H1 (cell line): ENCODE measurements around the gene CYP2A13. TPM values are rescaled to one million over a fixed set of nuclear protein-coding genes. Genes with fewer than 3 reads are reported as not detected.

Source experiments
- CTCF ChIA-PET: fragments of 300-600 bp; sonication (Branson Sonifier 250); formaldehyde crosslinking; loops from one replicate; lab custom pipeline; 2021; ENCODE audit not compliant: partially characterized antibody; lab: Charles Lee
- POLR2A ChIA-PET: fragments of 300-600 bp; sonication (Branson Sonifier 250); formaldehyde crosslinking; loops from one replicate; lab custom pipeline; 2021; ENCODE audit warnings: inconsistent platforms; ENCODE audit not compliant: partially characterized antibody; lab: Charles Lee
- DNase-seq, 2 experiments: peaks; one replicate each; pipeline versions ENCODE4 v3.0.0 to v3.0.0-alpha.2; 2010 to 2022; ENCODE audit warnings: low spot score in 2 of 2, low read depth in 1 of 2, mixed read lengths in 1 of 2
- FAIRE-seq: peaks from 2 replicates; lab custom pipeline; 2011; peaks lifted over from hg19 to GRCh38; lab: Jason Lieb, UNC
- H2AFZ ChIP-seq: 2 replicates; pipeline ENCODE4 v1.8.1; 2012; ENCODE audit warnings: low read length, inconsistent platforms
- H2AK5ac ChIP-seq: 2 replicates; pipeline ENCODE4 v1.6.1; 2013; ENCODE audit warnings: low read depth, low read length
- H2BK120ac ChIP-seq: replicated peaks from 2 replicates; pipeline ENCODE3; 2013; ENCODE audit warnings: low read depth, low read length, inconsistent platforms
- H2BK12ac ChIP-seq: 2 replicates; pipeline ENCODE4 v1.6.1; 2013; ENCODE audit warnings: low read depth, low read length
- H2BK15ac ChIP-seq: 2 replicates; pipeline ENCODE4 v1.6.1; 2013; ENCODE audit warnings: low read length
- H2BK20ac ChIP-seq: 2 replicates; pipeline ENCODE4 v1.6.1; 2013; ENCODE audit warnings: low read length
- H2BK5ac ChIP-seq: 2 replicates; pipeline ENCODE4 v1.6.1; 2013; ENCODE audit warnings: low read depth, low read length
- H3K14ac ChIP-seq: 2 replicates; pipeline ENCODE4 v1.6.1; 2013; ENCODE audit warnings: inconsistent platforms; ENCODE audit not compliant: insufficient read length
- H3K18ac ChIP-seq: 2 replicates; pipeline ENCODE4 v1.6.1; 2013; ENCODE audit warnings: low read length; ENCODE audit errors: extremely low read depth
- H3K23ac ChIP-seq: 2 replicates; pipeline ENCODE4 v1.6.1; 2013; ENCODE audit warnings: inconsistent platforms; ENCODE audit not compliant: insufficient read length
- H3K23me2 ChIP-seq: 2 replicates; pipeline ENCODE4 v1.6.1; 2013; ENCODE audit warnings: low read depth, low read length
- H3K27ac ChIP-seq: 2 replicates; pipeline ENCODE4 v1.6.1; 2011; ENCODE audit warnings: low read depth, low read length, inconsistent platforms
- H3K27me3 ChIP-seq, 4 experiments: replicated peaks in 1 of 4; 1 replicate in 1 of 4; 2 replicates in 3 of 4; pipeline versions ENCODE4 v1.6.1 to v1.8.1; 2011 to 2013; ENCODE audit warnings: low read length in 3 of 4, mild to moderate bottlenecking in 3 of 4, inconsistent platforms in 2 of 4, mixed read lengths in 2 of 4, moderate library complexity in 1 of 4; ENCODE audit not compliant: control insufficient read depth in 3 of 4, insufficient read depth in 3 of 4; ENCODE audit errors: extremely low read depth in 1 of 4
- H3K36me3 ChIP-seq, 4 experiments: 2 replicates each; pipeline versions ENCODE4 v1.6.1 to v1.8.1; 2011 to 2013; ENCODE audit warnings: mild to moderate bottlenecking in 4 of 4, low read length in 3 of 4, moderate library complexity in 2 of 4, control low read depth in 1 of 4, inconsistent platforms in 1 of 4; ENCODE audit not compliant: insufficient read depth in 4 of 4, control insufficient read depth in 2 of 4
- H3K4ac ChIP-seq: replicated peaks from 2 replicates; pipeline ENCODE3; 2013; ENCODE audit warnings: low read length, low read depth, mixed read lengths, inconsistent platforms; ENCODE audit not compliant: insufficient read length
- H3K4me1 ChIP-seq, 4 experiments: replicated peaks in 1 of 4; 1 replicate in 1 of 4; 2 replicates in 3 of 4; pipeline versions ENCODE4 v1.6.1 to v1.8.1; 2011 to 2013; ENCODE audit warnings: low read length in 3 of 4, inconsistent platforms in 2 of 4, mixed read lengths in 1 of 4; ENCODE audit not compliant: insufficient read depth in 4 of 4, control insufficient read depth in 3 of 4
- H3K4me2 ChIP-seq, 2 experiments: 2 replicates each; pipeline versions ENCODE4 v1.6.1 to v1.8.1; 2011 to 2013; ENCODE audit warnings: low read depth in 2 of 2, low read length in 2 of 2, control low read depth in 1 of 2, inconsistent platforms in 1 of 2, mild to moderate bottlenecking in 1 of 2; ENCODE audit not compliant: insufficient read depth in 1 of 2
- H3K4me3 ChIP-seq, 4 experiments: fragments of 200-600, 300-600 bp in 1 of 4; sonication (generic), shearing (Covaris generic), sonication (Bioruptor Twin) in 1 of 4; 2 replicates each; pipeline versions ENCODE4 v1.5.1 to v1.8.1; 2011 to 2016; ENCODE audit warnings: low read length in 4 of 4, low read depth in 3 of 4, control low read depth in 2 of 4, inconsistent platforms in 2 of 4, mild to moderate bottlenecking in 2 of 4, mixed read lengths in 1 of 4, moderate library complexity in 1 of 4; ENCODE audit not compliant: insufficient read depth in 2 of 4; ENCODE audit errors: extremely low read depth in 1 of 4
- H3K56ac ChIP-seq: replicated peaks from 2 replicates; pipeline ENCODE3; 2013; ENCODE audit warnings: low read depth, mild to moderate bottlenecking, mixed read lengths, low read length, inconsistent platforms; ENCODE audit not compliant: insufficient read length
- H3K79me1 ChIP-seq: 2 replicates; pipeline ENCODE4 v1.6.1; 2013; ENCODE audit warnings: low read depth, low read length, control low read depth
- H3K79me2 ChIP-seq, 2 experiments: 2 replicates each; pipeline versions ENCODE4 v1.6.1 to v1.8.1; 2012 to 2013; ENCODE audit warnings: low read length in 2 of 2, mild to moderate bottlenecking in 2 of 2, inconsistent platforms in 1 of 2; ENCODE audit not compliant: insufficient read depth in 2 of 2, control insufficient read depth in 1 of 2
- H3K9ac ChIP-seq, 4 experiments: replicated peaks in 1 of 4; 1 replicate in 1 of 4; 2 replicates in 3 of 4; pipeline versions ENCODE4 v1.6.1 to v1.8.1; 2011 to 2013; ENCODE audit warnings: low read depth in 3 of 4, low read length in 3 of 4, control low read depth in 2 of 4, mild to moderate bottlenecking in 2 of 4, moderate library complexity in 2 of 4, inconsistent platforms in 1 of 4; ENCODE audit errors: extremely low read depth in 1 of 4
- H3K9me3 ChIP-seq, 2 experiments: 2 replicates each; pipeline versions ENCODE4 v1.6.1 to v1.8.1; 2012 to 2013; ENCODE audit warnings: mild to moderate bottlenecking in 2 of 2, moderate library complexity in 2 of 2, control low read depth in 1 of 2, inconsistent platforms in 1 of 2, low read depth in 1 of 2, low read length in 1 of 2, mixed read lengths in 1 of 2; ENCODE audit not compliant: insufficient read depth in 2 of 2
- H4K20me1 ChIP-seq, 2 experiments: replicated peaks in 1 of 2; 2 replicates each; pipeline versions ENCODE3 to v1.8.1; 2011 to 2013; ENCODE audit warnings: inconsistent platforms in 2 of 2, low read length in 2 of 2, mild to moderate bottlenecking in 1 of 2; ENCODE audit not compliant: insufficient read depth in 2 of 2, control insufficient read depth in 1 of 2
- H4K5ac ChIP-seq: 2 replicates; pipeline ENCODE4 v1.6.1; 2013; ENCODE audit warnings: low read length, low read depth, mixed read lengths, inconsistent platforms; ENCODE audit not compliant: insufficient read length
- H4K8ac ChIP-seq: 2 replicates; pipeline ENCODE4 v1.8.0; 2013; ENCODE audit warnings: mild to moderate bottlenecking, moderate library complexity, low read length, inconsistent platforms; ENCODE audit not compliant: insufficient read depth; ENCODE audit errors: extremely low read depth
- H4K91ac ChIP-seq: replicated peaks from 2 replicates; pipeline ENCODE3; 2013; ENCODE audit warnings: low read length, mixed read lengths, inconsistent platforms; ENCODE audit not compliant: insufficient read length
- CTCF ChIP-seq, 3 experiments: IDR thresholded peaks; 1 replicate in 2 of 3; 2 replicates in 1 of 3; pipeline versions ENCODE4 v1.5.1 to v1.6.1; 2011; ENCODE audit warnings: low read length in 3 of 3, mild to moderate bottlenecking in 3 of 3, inconsistent platforms in 2 of 3, low read depth in 1 of 3, moderate library complexity in 1 of 3; ENCODE audit not compliant: insufficient read depth in 1 of 3; ENCODE audit errors: control extremely low read depth in 1 of 3
- GABPA ChIP-seq: IDR thresholded peaks from 2 replicates; pipeline ENCODE4 v1.6.1; 2011; ENCODE audit warnings: mild to moderate bottlenecking, low read length, moderate library complexity, borderline replicate concordance; ENCODE audit not compliant: insufficient read depth
- POLR2AphosphoS5 ChIP-seq: IDR thresholded peaks from 2 replicates; pipeline ENCODE4 v1.6.1; 2011; ENCODE audit warnings: low read depth, low read length
- SIX5 ChIP-seq: IDR thresholded peaks from 2 replicates; pipeline ENCODE4 v1.6.1; 2011; ENCODE audit warnings: mild to moderate bottlenecking, low read depth, low read length
- SP2 ChIP-seq: IDR thresholded peaks from 2 replicates; pipeline ENCODE4 v1.6.1; 2012; ENCODE audit warnings: mild to moderate bottlenecking, low read length, inconsistent platforms
- TAF1 ChIP-seq: IDR thresholded peaks from 2 replicates; pipeline ENCODE4 v1.6.1; 2011; ENCODE audit warnings: mild to moderate bottlenecking, low read depth, low read length
- WGBS, 2 experiments: shearing (Covaris generic) in 1 of 2; methylation state at CpG; one replicate each; pipeline versions ENCODE4 v1.1.6 to v1.1.7; 2013 to 2015; ENCODE audit warnings: low lambda C conversion rate in 2 of 2, mixed read lengths in 2 of 2, inconsistent platforms in 1 of 2, low coverage in 1 of 2, missing lambda C conversion rate in 1 of 2; ENCODE audit not compliant: insufficient replicate concordance in 2 of 2, insufficient coverage in 1 of 2, insufficient read length in 1 of 2; ENCODE audit errors: extremely low coverage in 1 of 2, missing lambda C conversion rate in 1 of 2; 5-methylcytosine and 5-hydroxymethylcytosine counted together
- polyA plus RNA-seq, 7 experiments: library from polyadenylated mRNA; depleted of rRNA in 3 of 7; stranded (reverse) in 5 of 7; unstranded in 2 of 7; fragments of >200 nt in 5 of 7; fragments of 200-250 nt in 2 of 7; gene quantifications; 1 replicate in 5 of 7; 2 replicates in 1 of 7; 4 replicates in 1 of 7; pipeline versions ENCODE4 v1.2.1 to v1.2.3, GENCODE V29; 2011 to 2013; ENCODE audit warnings: missing spikeins in 2 of 7, mixed read lengths in 2 of 7
- total RNA-seq: library from RNA; stranded (reverse); fragmentation: NEBNext Ultra II Directional; extraction: Animal tissue kit (Norgen Biotek cat#: 25700); gene quantifications from 2 replicates; pipeline ENCODE4 v1.2.1, GENCODE V29; 2021

The CYP2A13 gene
- total and polyA plus RNA-seq, 2 of the 8 experiments (the other 6 are each of a cell fraction or from before 2014, with no cell fraction given) = 0.60 to 0.63 TPM

DNA sequence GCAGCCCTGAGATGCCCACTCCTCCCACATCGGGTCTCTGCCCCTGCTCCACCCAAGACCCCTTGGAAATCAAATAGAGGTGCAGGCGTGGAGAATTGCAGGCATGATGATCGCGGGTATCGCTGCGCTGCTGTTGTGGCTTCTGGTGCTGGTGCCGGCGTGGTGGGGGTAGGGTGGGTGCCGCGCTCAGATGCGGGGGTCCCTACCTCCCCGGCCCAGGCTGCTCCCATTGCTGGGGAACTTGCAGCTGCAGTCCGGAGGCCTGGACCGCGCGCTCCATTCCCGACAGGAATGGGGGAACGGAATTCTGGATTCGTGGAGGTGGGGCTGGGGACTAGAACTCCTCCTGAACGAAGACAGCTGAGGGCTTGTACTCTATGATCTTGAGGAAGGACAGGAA is 46.4 kb downstream of the CYP2A13 start:
- no peak overlapping the region for H3K14ac ChIP-seq
- H3K9ac ChIP-seq = no peak overlapping the region
- no peaks in the 10 kb centered on the region for H3K79me1 ChIP-seq
- no peak for TF ChIP-seq CTCF (IDR thresholded peaks at IDR 0.05; ENCODE audit: control extremely low read depth in 1 of 3, insufficient read depth in 1 of 3, low read depth in 1 of 3, low read length in 3 of 3)
- no peak for TF ChIP-seq POLR2AphosphoS5
- no peak for TF ChIP-seq SIX5
- no peak for TF ChIP-seq GABPA
- TF ChIP-seq TAF1 = no peak
- TF ChIP-seq SP2 = no peak
- no peak overlapping the region for H4K5ac ChIP-seq
- H3K18ac ChIP-seq = no peak overlapping the region; the same call in 1 of the 2 replicates
- DNase-seq = no peak
- H3K9me3 ChIP-seq = no peaks in the 10 kb centered on the region
- H2AFZ ChIP-seq = no peak overlapping the region
- H4K91ac ChIP-seq = no peak overlapping the region
- no peak overlapping the region for H2BK15ac ChIP-seq
- CTCF ChIA-PET = interaction anchor here (0.6 to 1.2 kb wide), 2 partner anchors 177 to 313 kb away, joined by 3 read pairs; no protein-coding TSS in a partner anchor
- POLR2A ChIA-PET = no interaction called here
- no peak for FAIRE-seq
- H3K4me3 ChIP-seq = no peak overlapping the region
- no peaks in the 10 kb centered on the region for H4K20me1 ChIP-seq
- no peaks in the 10 kb centered on the region for H3K79me2 ChIP-seq
- H3K4me2 ChIP-seq = peak overlapping the region in 1 of 2 experiments; percentile 84; a peak in 2 of 4 replicates
- no peak overlapping the region for H2BK20ac ChIP-seq
- H3K23me2 ChIP-seq = no peaks in the 10 kb centered on the region; the same call in 1 of the 2 replicates
- H2AK5ac ChIP-seq = no peak overlapping the region
- H3K36me3 ChIP-seq = no peaks in the 10 kb centered on the region
- peaks cover 0 to 8% (median 3%) of the 10 kb centered on the region in 4 experiments; a peak in 2 of 7 replicates for H3K27me3 ChIP-seq
- H3K27ac ChIP-seq = no peak overlapping the region
- no peak overlapping the region for H2BK5ac ChIP-seq
- H2BK12ac ChIP-seq = no peak overlapping the region; the same call in 1 of the 2 replicates
- no peak overlapping the region for H3K56ac ChIP-seq
- 100% methylated on average over 2 of the region's 20 CpGs; no CpG with 5 or more reads in 1 of the 2 experiments for WGBS, 2 experiments
- H4K8ac ChIP-seq = no peak overlapping the region
- H3K23ac ChIP-seq = no peak overlapping the region
- H3K4ac ChIP-seq = no peak overlapping the region
- H2BK120ac ChIP-seq = no peak overlapping the region
- peaks cover 0 to 10% (median 0%) of the 10 kb centered on the region in 4 experiments; a peak in 2 of 7 replicates for H3K4me1 ChIP-seq
